Prostate gland (tissue), 2 donors: ENCODE results near the gene RUFY2. TPM values are rescaled to one million over a fixed set of nuclear protein-coding genes. Genes with fewer than 3 reads are reported as not detected.

Source experiments
- DNase-seq: peaks from one replicate; pipeline ENCODE4 v3.0.0-alpha.2; 2019; ENCODE audit warnings: low spot score
- H3K27ac ChIP-seq, 2 donors: fragments of 200-600 bp; sonication (generic); 2 replicates each; pipeline ENCODE4 v1.5.1; 2017 to 2019
- H3K27me3 ChIP-seq: fragments of 200-600 bp; sonication (generic); replicated peaks from 2 replicates; pipeline ENCODE4 v1.5.1; 2019; ENCODE audit not compliant: insufficient read depth
- H3K36me3 ChIP-seq, 2 donors: fragments of 200-600 bp; sonication (generic); 1 replicate in 1 of 2; 2 replicates in 1 of 2; pipeline versions ENCODE4 v1.5.1 to v1.8.1; 2017 to 2019
- H3K4me1 ChIP-seq: fragments of 200-600 bp; sonication (generic); replicated peaks from 2 replicates; pipeline ENCODE4 v1.5.1; 2019
- H3K4me3 ChIP-seq, 2 donors: fragments of 200-600 bp; sonication (generic); 2 replicates each; pipeline ENCODE4 v1.5.1; 2017 to 2019
- H3K9me3 ChIP-seq: fragments of 200-600 bp; sonication (generic); 2 replicates; pipeline ENCODE4 v1.5.1; 2017
- POLR2A ChIP-seq: fragments of 450-650 bp; IDR thresholded peaks from one replicate; pipeline ENCODE4 v1.6.1; 2016; ENCODE audit warnings: antibody characterized with exemption, mild to moderate bottlenecking
- POLR2AphosphoS5 ChIP-seq: sonication (generic); formaldehyde crosslinking; IDR thresholded peaks from one replicate; pipeline ENCODE4 v1.6.1; 2017; ENCODE audit warnings: antibody characterized with exemption
- WGBS: methylation state at CpG from one replicate; pipeline ENCODE4 v1.1.5; 2018; 5-methylcytosine and 5-hydroxymethylcytosine counted together
- intact Hi-C: fragments of 100-400 bp; cut with DNase I; formaldehyde crosslinking; loops from one replicate; pipeline ENCODE4 v1.14.2; 2022
- total RNA-seq, 2 donors: library from RNA; depleted of rRNA; stranded (reverse); fragments of >200 nt; gene quantifications; one replicate each; pipeline ENCODE4 v1.1.0, GENCODE V29; 2016
- TF ChIP-seq, protein P1 (sequence below), 4 experiments: fragments of 200-600 bp in 2 of 4; fragments of 450-650 bp in 2 of 4; sonication (generic) in 2 of 4; IDR thresholded peaks; 1 replicate in 3 of 4; 2 replicates in 1 of 4; pipeline ENCODE4 v1.5.1; 2016 to 2019; ENCODE audit warnings: antibody characterized with exemption in 4 of 4, mild to moderate bottlenecking in 2 of 4, moderate library complexity in 2 of 4

The RUFY2 gene
- total RNA-seq, 2 donors from 2014 or later: 16.7 to 22.1 TPM

GRCh38 chr10:68332259-68333057, 74.6 kb downstream of the RUFY2 start, which contains the start of gene PBLD:
Gene PBLD (minus strand): TSS chr10:68332928. CDS start chr10:68306844, 26,084 bp downstream.
- H3K4me1 ChIP-seq: peaks cover 9% of the 10 kb centered on the region
- TF ChIP-seq POLR2A (peak; percentile 83), POLR2AphosphoS5 (peak; percentile 83)
- TF ChIP-seq, protein P1, sequence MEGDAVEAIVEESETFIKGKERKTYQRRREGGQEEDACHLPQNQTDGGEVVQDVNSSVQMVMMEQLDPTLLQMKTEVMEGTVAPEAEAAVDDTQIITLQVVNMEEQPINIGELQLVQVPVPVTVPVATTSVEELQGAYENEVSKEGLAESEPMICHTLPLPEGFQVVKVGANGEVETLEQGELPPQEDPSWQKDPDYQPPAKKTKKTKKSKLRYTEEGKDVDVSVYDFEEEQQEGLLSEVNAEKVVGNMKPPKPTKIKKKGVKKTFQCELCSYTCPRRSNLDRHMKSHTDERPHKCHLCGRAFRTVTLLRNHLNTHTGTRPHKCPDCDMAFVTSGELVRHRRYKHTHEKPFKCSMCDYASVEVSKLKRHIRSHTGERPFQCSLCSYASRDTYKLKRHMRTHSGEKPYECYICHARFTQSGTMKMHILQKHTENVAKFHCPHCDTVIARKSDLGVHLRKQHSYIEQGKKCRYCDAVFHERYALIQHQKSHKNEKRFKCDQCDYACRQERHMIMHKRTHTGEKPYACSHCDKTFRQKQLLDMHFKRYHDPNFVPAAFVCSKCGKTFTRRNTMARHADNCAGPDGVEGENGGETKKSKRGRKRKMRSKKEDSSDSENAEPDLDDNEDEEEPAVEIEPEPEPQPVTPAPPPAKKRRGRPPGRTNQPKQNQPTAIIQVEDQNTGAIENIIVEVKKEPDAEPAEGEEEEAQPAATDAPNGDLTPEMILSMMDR (IDR thresholded peaks at IDR 0.05): peak in 2 of 4 experiments; percentile 41 to 52
- intact Hi-C loops: loop anchor here (10.0 kb wide), 2 partner anchors 258 to 448 kb away; partner anchors contain the start of genes HERC4 and SIRT1

GRCh38 chr10:68331455-68332258, 75.4 kb downstream of the RUFY2 start, which contains the start of gene HNRNPH3:
Gene HNRNPH3 (plus strand): TSS chr10:68332064. CDS start chr10:68337222, 5,158 bp downstream.
- TF ChIP-seq POLR2A (peak; percentile 100), POLR2AphosphoS5 (peak; percentile 98)
- TF ChIP-seq, protein P1 (IDR thresholded peaks at IDR 0.05): peak in 1 of 4 experiments; percentile 20
- under 1% methylated on average over 73 of the region's 73 CpGs for WGBS

More at GRCh38 chr10:68332259-68333057, 74.6 kb downstream of the RUFY2 start, which contains the start of gene PBLD:
- WGBS: under 1% methylated on average over 51 of the region's 51 CpGs
- no peaks in the 10 kb centered on the region for H3K36me3 ChIP-seq
- peak within 1 kb of the TSS; percentile 66 to 90 for H3K4me3 ChIP-seq
- H3K27me3 ChIP-seq: no peaks in the 10 kb centered on the region
- peak; percentile 71 for DNase-seq
- H3K9me3 ChIP-seq: no peaks in the 10 kb centered on the region
- H3K27ac ChIP-seq: peak within 1 kb of the TSS; percentile 94 to 98

GRCh38 chr10:68330852-68331454, 76.1 kb downstream of the RUFY2 start:
- 13% methylated on average over 29 of the region's 29 CpGs for WGBS
- TF ChIP-seq POLR2AphosphoS5 (no peak), POLR2A (no peak)
- TF ChIP-seq, protein P1 (IDR thresholded peaks at IDR 0.05): no peak
- Histone ChIP-seq H3K27me3 (no peaks in the 10 kb centered on the region), H3K27ac (peak overlapping the region; percentile 94 to 98), H3K4me1 (peaks cover 9% of the 10 kb centered on the region), H3K9me3 (no peaks in the 10 kb centered on the region), H3K36me3 (no peaks in the 10 kb centered on the region), H3K4me3 (peak overlapping the region; percentile 66 to 90)
- peak; percentile 27 for DNase-seq
- intact Hi-C loops: loop anchor here (10.0 kb wide), 2 partner anchors 256 to 446 kb away; partner anchors contain the start of genes HERC4 and SIRT1

More at GRCh38 chr10:68331455-68332258, 75.4 kb downstream of the RUFY2 start, which contains the start of gene HNRNPH3:
- peak; percentile 98 for DNase-seq
- Histone ChIP-seq H3K27me3 (no peaks in the 10 kb centered on the region), H3K36me3 (no peaks in the 10 kb centered on the region), H3K4me3 (peak within 1 kb of the TSS; percentile 66 to 90), H3K9me3 (no peaks in the 10 kb centered on the region), H3K27ac (peak within 1 kb of the TSS; percentile 94 to 98), H3K4me1 (peaks cover 9% of the 10 kb centered on the region)
- intact Hi-C loops: loop anchor here (10.0 kb wide), 2 partner anchors 257 to 447 kb away; partner anchors contain the start of genes HERC4 and SIRT1

GRCh38 chr10:68329506-68329861, 77.6 kb downstream of the RUFY2 start:
- DNase-seq: no peak
- Histone ChIP-seq H3K27ac (peak overlapping the region; percentile 1 to 2), H3K4me1 (peaks cover 4% of the 10 kb centered on the region), H3K27me3 (no peaks in the 10 kb centered on the region), H3K36me3 (no peaks in the 10 kb centered on the region), H3K4me3 (no peak overlapping the region), H3K9me3 (no peaks in the 10 kb centered on the region)
- 96% methylated on average over 1 of the region's 1 CpG for WGBS
- intact Hi-C loops: no loop called here
- TF ChIP-seq, protein P1 (IDR thresholded peaks at IDR 0.05): no peak
- no peak for TF ChIP-seq POLR2A
- TF ChIP-seq POLR2AphosphoS5: no peak
